ENCODE data around the gene CD300LF. TPM values are rescaled to one million over a fixed set of nuclear protein-coding genes. Genes with fewer than 3 reads are reported as not detected.
A peak's percentile ranks its signal among the peaks of the same experiment; 100 is the strongest.

CD300LF gene
- total and polyA plus RNA-seq, 2 donors (not counting 1 experiment from before 2014, with no cell fraction given), result 0.52 to 1.1 TPM

GRCh38 chr17:74711058-74711824, 1.5 kb downstream of the CD300LF start:
- no peaks in the 10 kb centered on the region for H4K20me1 ChIP-seq (ENCODE audit: control insufficient read depth, insufficient read depth, low read length, poor library complexity, severe bottlenecking)
- peaks cover 0 to 7% (median 0%) of the 10 kb centered on the region in 4 experiments for H3K27me3 ChIP-seq (replicated peaks in 1 of 4; ENCODE audit: control extremely low read depth in 1 of 4, control insufficient read depth in 3 of 4, insufficient read depth in 4 of 4, low read length in 3 of 4)
- H3K9ac ChIP-seq (ENCODE audit: low read length), result no peak overlapping the region
- peaks cover 2% of the 10 kb centered on the region for H3K27me3 Mint-ChIP-seq
- H3K4me1 Mint-ChIP-seq, result peaks cover 21% of the 10 kb centered on the region
- WGBS (ENCODE audit: insufficient coverage), result 33% methylated on average over 11 of the region's 12 CpGs
- no peak overlapping the region for H3K4me2 ChIP-seq (replicated peaks; ENCODE audit: low read depth, low read length, poor library complexity, severe bottlenecking)
- DNase-seq (no peak), ATAC-seq (ENCODE audit: low read depth) (no peak)
- H3K4me1 ChIP-seq (ENCODE audit: control insufficient read depth in 2 of 2, insufficient read depth in 2 of 2, low read length in 2 of 2), result peaks cover 15 to 18% of the 10 kb centered on the region in 2 donors
- no peak overlapping the region for H3K4me3 ChIP-seq (ENCODE audit: control extremely low read depth in 1 of 5, extremely low read depth in 1 of 5, insufficient read depth in 1 of 5, low read depth in 2 of 5, low read length in 4 of 5)
- CTCF ChIA-PET, result interaction anchor here (1.4 kb wide), 1 partner anchor 54 kb away, joined by 3 read pairs; no protein-coding TSS in a partner anchor
- no peaks in the 10 kb centered on the region for H3K79me2 ChIP-seq (ENCODE audit: control insufficient read depth, insufficient read depth, low read length)
- no peak overlapping the region for H3K27ac ChIP-seq (ENCODE audit: low read length in 2 of 2)
- H3K27ac Mint-ChIP-seq, result no peak overlapping the region
- no peaks in the 10 kb centered on the region for H3K36me3 ChIP-seq (replicated peaks in 1 of 2; ENCODE audit: control extremely low read depth in 1 of 2, control insufficient read depth in 1 of 2, extremely low read depth in 1 of 2, insufficient read depth in 2 of 2, low read length in 1 of 2)
- no peak for TF ChIP-seq CTCF (IDR thresholded peaks at IDR 0.05)
- TF ChIP-seq EZH2 (IDR thresholded peaks at IDR 0.05; ENCODE audit: borderline replicate concordance, insufficient read depth, low read depth, low read length, poor library complexity, severe bottlenecking), result no peak
- POLR2A ChIA-PET, result no interaction called here
- intact Hi-C loops (cut with micrococcal nuclease), result no loop called here
- H3K9me3 ChIP-seq (ENCODE audit: control extremely low read depth in 1 of 3, control insufficient read depth in 2 of 3, insufficient read depth in 1 of 3, low read length in 2 of 3), result no peaks in the 10 kb centered on the region
- peak overlapping the region; percentile 28 for H2AFZ ChIP-seq (ENCODE audit: insufficient read depth, low read depth, low read length, poor library complexity, severe bottlenecking)
- H3K9me3 Mint-ChIP-seq (ENCODE audit: insufficient read depth), result no peaks in the 10 kb centered on the region
- no peak overlapping the region for H3K4me3 Mint-ChIP-seq

- POLR2A ChIA-PET, result no interaction called here
- Histone ChIP-seq H2AFZ (ENCODE audit: insufficient read depth, low read depth, low read length, poor library complexity, severe bottlenecking) (no peak overlapping the region), H3K27ac (ENCODE audit: low read length in 2 of 2) (no peak overlapping the region), H3K36me3 (replicated peaks in 1 of 2; ENCODE audit: control extremely low read depth in 1 of 2, control insufficient read depth in 1 of 2, extremely low read depth in 1 of 2, insufficient read depth in 2 of 2, low read length in 1 of 2) (no peaks in the 10 kb centered on the region), H3K9ac (ENCODE audit: low read length) (no peak overlapping the region), H4K20me1 (ENCODE audit: control insufficient read depth, insufficient read depth, low read length, poor library complexity, severe bottlenecking) (no peaks in the 10 kb centered on the region), H3K27me3 (replicated peaks in 1 of 4; ENCODE audit: control extremely low read depth in 1 of 4, control insufficient read depth in 3 of 4, insufficient read depth in 4 of 4, low read length in 3 of 4) (peaks cover 0 to 9% (median 0%) of the 10 kb centered on the region in 4 experiments), H3K79me2 (ENCODE audit: control insufficient read depth, insufficient read depth, low read length) (no peaks in the 10 kb centered on the region), H3K4me3 (ENCODE audit: control extremely low read depth in 1 of 5, extremely low read depth in 1 of 5, insufficient read depth in 1 of 5, low read depth in 2 of 5, low read length in 4 of 5) (no peak overlapping the region), H3K4me2 (replicated peaks; ENCODE audit: low read depth, low read length, poor library complexity, severe bottlenecking) (no peak overlapping the region), H3K4me1 (ENCODE audit: control insufficient read depth in 2 of 2, insufficient read depth in 2 of 2, low read length in 2 of 2) (no peaks in the 10 kb centered on the region), H3K9me3 (ENCODE audit: control extremely low read depth in 1 of 3, control insufficient read depth in 2 of 3, insufficient read depth in 1 of 3, low read length in 2 of 3) (peaks cover 0 to 7% (median 0%) of the 10 kb centered on the region in 3 donors)
- no peak overlapping the region for H3K4me3 Mint-ChIP-seq
- TF ChIP-seq EZH2 (IDR thresholded peaks at IDR 0.05; ENCODE audit: borderline replicate concordance, insufficient read depth, low read depth, low read length, poor library complexity, severe bottlenecking) (no peak), CTCF (IDR thresholded peaks at IDR 0.05) (no peak)
- no peak for DNase-seq
- H3K27me3 Mint-ChIP-seq, result peaks cover 11% of the 10 kb centered on the region
- CTCF ChIA-PET, result no interaction called here
- H3K9me3 Mint-ChIP-seq (ENCODE audit: insufficient read depth), result no peaks in the 10 kb centered on the region
- WGBS (ENCODE audit: insufficient coverage), result 95% methylated on average over 7 of the region's 8 CpGs
- ATAC-seq (ENCODE audit: low read depth), result no peak
- H3K4me1 Mint-ChIP-seq, result no peaks in the 10 kb centered on the region
- no peak overlapping the region for H3K27ac Mint-ChIP-seq
- intact Hi-C loops (cut with micrococcal nuclease), result no loop called here
These were observed 8.2 kb downstream of the CD300LF start for GRCh38 chr17:74704544-74704943.

Data from B cell (primary cell).